C4-2B (cell line): ENCODE measurements around the gene EIF5AL1.

Experiments used
- ZFX ChIP-seq: fragments of 450-650 bp; IDR thresholded peaks from 2 replicates; pipeline ENCODE4 v1.6.1; 2017
- TF ChIP-seq, protein P1 (sequence below): fragments of 450-650 bp; conservative IDR thresholded peaks from 2 replicates; pipeline ENCODE4 v1.5.1; 2017; ENCODE audit warnings: mild to moderate bottlenecking

DNA sequence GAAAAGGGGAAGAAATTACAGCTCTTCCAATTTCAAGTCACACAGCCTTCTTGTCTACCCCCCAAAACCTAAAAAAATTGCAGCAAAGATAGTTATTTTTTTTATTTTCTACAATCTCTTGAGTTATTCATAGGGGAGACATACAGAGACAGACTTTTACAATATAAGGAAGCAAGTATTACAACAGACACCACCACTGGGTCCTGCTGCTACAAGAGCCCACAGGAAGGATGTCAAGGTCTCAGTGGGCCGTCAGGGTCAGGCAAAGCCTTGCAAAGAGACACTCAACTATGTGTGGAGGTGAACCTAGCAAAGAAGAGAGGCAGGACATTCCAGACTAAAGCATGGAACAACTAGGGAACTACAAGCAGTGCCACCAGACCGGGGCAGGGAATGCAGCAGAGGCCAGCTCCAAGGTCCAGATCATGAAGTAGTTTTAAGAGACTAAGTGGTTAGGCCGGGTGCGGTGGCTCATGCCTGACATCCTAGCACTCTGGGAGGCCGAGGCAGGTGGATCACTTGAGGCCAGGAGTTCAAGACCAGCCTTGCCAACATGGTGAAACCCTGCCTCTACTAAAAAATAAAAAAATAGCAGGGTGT lies 38.7 kb upstream of the EIF5AL1 start:
- TF ChIP-seq, protein P1, sequence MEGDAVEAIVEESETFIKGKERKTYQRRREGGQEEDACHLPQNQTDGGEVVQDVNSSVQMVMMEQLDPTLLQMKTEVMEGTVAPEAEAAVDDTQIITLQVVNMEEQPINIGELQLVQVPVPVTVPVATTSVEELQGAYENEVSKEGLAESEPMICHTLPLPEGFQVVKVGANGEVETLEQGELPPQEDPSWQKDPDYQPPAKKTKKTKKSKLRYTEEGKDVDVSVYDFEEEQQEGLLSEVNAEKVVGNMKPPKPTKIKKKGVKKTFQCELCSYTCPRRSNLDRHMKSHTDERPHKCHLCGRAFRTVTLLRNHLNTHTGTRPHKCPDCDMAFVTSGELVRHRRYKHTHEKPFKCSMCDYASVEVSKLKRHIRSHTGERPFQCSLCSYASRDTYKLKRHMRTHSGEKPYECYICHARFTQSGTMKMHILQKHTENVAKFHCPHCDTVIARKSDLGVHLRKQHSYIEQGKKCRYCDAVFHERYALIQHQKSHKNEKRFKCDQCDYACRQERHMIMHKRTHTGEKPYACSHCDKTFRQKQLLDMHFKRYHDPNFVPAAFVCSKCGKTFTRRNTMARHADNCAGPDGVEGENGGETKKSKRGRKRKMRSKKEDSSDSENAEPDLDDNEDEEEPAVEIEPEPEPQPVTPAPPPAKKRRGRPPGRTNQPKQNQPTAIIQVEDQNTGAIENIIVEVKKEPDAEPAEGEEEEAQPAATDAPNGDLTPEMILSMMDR: no peak
- no peak for TF ChIP-seq ZFX
